ENCODE results near the gene AGO4.
"Not testable (repeated sequence)": the region's sequence is repeated elsewhere in the genome, so short reads cannot be mapped to it uniquely, and the experiment has no call there.

The AGO4 gene

GRCh38 chr1:35863136-35863535 lies 55.3 kb downstream of the AGO4 start:
- ChIA-PET CTCF (no interaction called here), POLR2A (no interaction called here)
- no peak for TF ChIP-seq PKNOX1 (IDR thresholded peaks at IDR 0.05)
- no peak for TF ChIP-seq ZNF384 (IDR thresholded peaks at IDR 0.05)
- no peak for DNase-seq (ENCODE audit: extremely low spot score)

- no peak for DNase-seq (ENCODE audit: extremely low spot score)
- POLR2A ChIA-PET: no interaction called here
- CTCF ChIA-PET: no interaction called here
- TF ChIP-seq TARDBP (IDR thresholded peaks at IDR 0.05) (no peak), ZNF384 (IDR thresholded peaks at IDR 0.05) (no peak), SUZ12 (IDR thresholded peaks at IDR 0.05) (no peak)
Observed at GRCh38 chr1:35863881-35864625, 56.2 kb downstream of the AGO4 start.

- ChIA-PET POLR2A (no interaction called here), CTCF (interaction anchor here (0.6 kb wide), 1 partner anchor 17 kb away, joined by 3 read pairs; no protein-coding TSS in a partner anchor)
- TF ChIP-seq CTBP1 (IDR thresholded peaks at IDR 0.05; ENCODE audit: borderline replicate concordance) (no peak), ELF4 (IDR thresholded peaks at IDR 0.05) (no peak), ARNT (IDR thresholded peaks at IDR 0.05) (no peak), BHLHE40 (IDR thresholded peaks at IDR 0.05; ENCODE audit: borderline replicate concordance) (no peak), SUZ12 (IDR thresholded peaks at IDR 0.05) (no peak), FOXK2 (IDR thresholded peaks at IDR 0.05) (no peak)
- no peak for DNase-seq (ENCODE audit: extremely low spot score)
Observed at GRCh38 chr1:35864813-35865212, 57.0 kb downstream of the AGO4 start.

- POLR2A ChIA-PET: no interaction called here
- no peak for TF ChIP-seq CTBP1 (IDR thresholded peaks at IDR 0.05; ENCODE audit: borderline replicate concordance)
- TF ChIP-seq TARDBP (IDR thresholded peaks at IDR 0.05): no peak
- CTCF ChIA-PET: no interaction called here
- no peak for DNase-seq (ENCODE audit: extremely low spot score)
Observed at GRCh38 chr1:35866991-35867390, 59.2 kb downstream of the AGO4 start.

- CTCF ChIA-PET: not testable (repeated sequence)
Observed at GRCh38 chr1:35869245-35869950, 61.6 kb downstream of the AGO4 start.

GRCh38 chr1:35870651-35871309 lies 63.0 kb downstream of the AGO4 start:
- ChIA-PET POLR2A (no interaction called here), CTCF (no interaction called here)
- DNase-seq (ENCODE audit: extremely low spot score): no peak
- no peak for TF ChIP-seq L3MBTL2 (conservative IDR thresholded peaks at IDR 0.05)
- TF ChIP-seq BHLHE40 (IDR thresholded peaks at IDR 0.05; ENCODE audit: borderline replicate concordance): no peak
- TF ChIP-seq SUZ12 (IDR thresholded peaks at IDR 0.05): no peak
- TF ChIP-seq LEF1 (IDR thresholded peaks at IDR 0.05; ENCODE audit: borderline replicate concordance): no peak
- no peak for TF ChIP-seq ZNF384 (IDR thresholded peaks at IDR 0.05)
- TF ChIP-seq FOXM1 (IDR thresholded peaks at IDR 0.05; ENCODE audit: borderline replicate concordance): no peak
- no peak for TF ChIP-seq ELF4 (IDR thresholded peaks at IDR 0.05)
- no peak for TF ChIP-seq PKNOX1 (IDR thresholded peaks at IDR 0.05)
- TF ChIP-seq FOXK2 (IDR thresholded peaks at IDR 0.05): no peak
- no peak for TF ChIP-seq SP1 (IDR thresholded peaks at IDR 0.05)
- TF ChIP-seq CTBP1 (IDR thresholded peaks at IDR 0.05; ENCODE audit: borderline replicate concordance): no peak
- no peak for TF ChIP-seq ARNT (IDR thresholded peaks at IDR 0.05)
- TF ChIP-seq HDGF (IDR thresholded peaks at IDR 0.05; ENCODE audit: borderline replicate concordance): no peak
- TF ChIP-seq NFRKB (IDR thresholded peaks at IDR 0.05): no peak
- TF ChIP-seq FOXA1 (IDR thresholded peaks at IDR 0.05): no peak
- no peak for TF ChIP-seq TARDBP (IDR thresholded peaks at IDR 0.05)

More at GRCh38 chr1:35869245-35869950, 61.6 kb downstream of the AGO4 start:
- DNase-seq (ENCODE audit: extremely low spot score); POLR2A ChIA-PET: not testable (repeated sequence)

- ChIA-PET POLR2A (no interaction called here), CTCF (interaction anchor here (1.6 kb wide), 1 partner anchor 9 kb away, joined by 6 read pairs; no protein-coding TSS in a partner anchor)
- no peak for DNase-seq (ENCODE audit: extremely low spot score)
- no peak for TF ChIP-seq HDGF (IDR thresholded peaks at IDR 0.05; ENCODE audit: borderline replicate concordance)
- no peak for TF ChIP-seq SP1 (IDR thresholded peaks at IDR 0.05)
Observed at GRCh38 chr1:35873243-35873750, 65.5 kb downstream of the AGO4 start.

- DNase-seq (ENCODE audit: extremely low spot score); POLR2A ChIA-PET; CTCF ChIA-PET: not testable (repeated sequence)
Observed at GRCh38 chr1:35874115-35874514, 66.3 kb downstream of the AGO4 start.
